ENCODE measurements around the gene PLIN4.

The PLIN4 gene

GRCh38 chr19:4523306-4524110 is 5.2 kb upstream of the PLIN4 start:
- peak; percentile 78 for DNase-seq

- DNase-seq = no peak
Measured at GRCh38 chr19:4522291-4523002, 4.2 kb upstream of the PLIN4 start.

- no peak for DNase-seq
Measured at GRCh38 chr19:4521888-4522242, 3.6 kb upstream of the PLIN4 start.

GRCh38 chr19:4521170-4521887 is 3.0 kb upstream of the PLIN4 start:
- no peak for DNase-seq

GRCh38 chr19:4519521-4520277 is 1.4 kb upstream of the PLIN4 start:
- no peak for DNase-seq

GRCh38 chr19:4519172-4519496 is 848 bp upstream of the PLIN4 start:
- DNase-seq = no peak

GRCh38 chr19:4517451-4518057 is 732 bp downstream of the PLIN4 start:
- DNase-seq = no peak

- no peak for DNase-seq
Measured at GRCh38 chr19:4516939-4517300, 1.4 kb downstream of the PLIN4 start.

- no peak for DNase-seq
Measured at GRCh38 chr19:4516199-4516938, 1.9 kb downstream of the PLIN4 start.

GRCh38 chr19:4515732-4516131 is 2.6 kb downstream of the PLIN4 start:
- no peak for DNase-seq

- no peak for DNase-seq
Measured at GRCh38 chr19:4513248-4513647, 5.0 kb downstream of the PLIN4 start.

- no peak for DNase-seq
Measured at GRCh38 chr19:4512070-4512469, 6.2 kb downstream of the PLIN4 start.

GRCh38 chr19:4511300-4512054 is 6.8 kb downstream of the PLIN4 start:
- no peak for DNase-seq

- no peak for DNase-seq
Measured at GRCh38 chr19:4510435-4511255, 7.6 kb downstream of the PLIN4 start.

- no peak for DNase-seq
Measured at GRCh38 chr19:4508698-4509097, 9.6 kb downstream of the PLIN4 start.

- DNase-seq = no peak
Measured at GRCh38 chr19:4507804-4508203, 10.5 kb downstream of the PLIN4 start.

- DNase-seq = no peak
Measured at GRCh38 chr19:4507150-4507452, 11.2 kb downstream of the PLIN4 start.

- DNase-seq = peak; percentile 57
Measured at GRCh38 chr19:4506449-4507149, 11.7 kb downstream of the PLIN4 start.

GRCh38 chr19:4505570-4506448 is 12.5 kb downstream of the PLIN4 start:
- no peak for DNase-seq
